OCI-LY1 (cell line): ENCODE results near the gene NFIA.

Experiments used
- H2AFZ ChIP-seq: fragments of 200-600 bp; sonication (generic), shearing (Covaris generic); 2 replicates; pipeline ENCODE4 v1.6.0; 2014; ENCODE audit warnings: antibody characterized with exemption, mild to moderate bottlenecking, low read length
- H3F3A ChIP-seq: fragments of 200-600 bp; sonication (generic), shearing (Covaris generic); 2 replicates; pipeline ENCODE4 v1.6.0; 2014; ENCODE audit warnings: mild to moderate bottlenecking, antibody characterized with exemption, low read length, moderate library complexity; ENCODE audit not compliant: insufficient read depth
- H3K27ac ChIP-seq: fragments of 200-600 bp; sonication (generic); 2 replicates; pipeline ENCODE4 v1.5.1; 2014; ENCODE audit warnings: low read length, mixed run types, mild to moderate bottlenecking, low read depth; ENCODE audit not compliant: poor library complexity, severe bottlenecking
- H3K27me3 ChIP-seq: fragments of 200-600 bp; sonication (generic); 2 replicates; pipeline ENCODE4 v1.6.0; 2014; ENCODE audit warnings: antibody characterized with exemption, mild to moderate bottlenecking, low read length, moderate library complexity; ENCODE audit not compliant: insufficient read depth
- H3K36me3 ChIP-seq: fragments of 200-600 bp; sonication (generic); 2 replicates; pipeline ENCODE4 v1.6.1; 2014; ENCODE audit warnings: mild to moderate bottlenecking, antibody characterized with exemption, low read length, moderate library complexity, mixed read lengths; ENCODE audit not compliant: insufficient read depth
- H3K4me1 ChIP-seq: fragments of 200-600 bp; sonication (generic); 2 replicates; pipeline ENCODE4 v1.5.1; 2014; ENCODE audit warnings: mild to moderate bottlenecking, low read length, moderate library complexity; ENCODE audit not compliant: insufficient read depth, severe bottlenecking
- H3K4me2 ChIP-seq: fragments of 200-600 bp; sonication (generic), shearing (Covaris generic); 2 replicates; pipeline ENCODE4 v1.6.1; 2014; ENCODE audit warnings: low read length
- H3K4me3 ChIP-seq: fragments of 200-600 bp; sonication (generic); 2 replicates; pipeline ENCODE4 v1.5.1; 2014; ENCODE audit warnings: low read length, low read depth, mild to moderate bottlenecking, mixed read lengths; ENCODE audit not compliant: poor library complexity, severe bottlenecking
- H3K79me2 ChIP-seq: fragments of 200-600 bp; shearing (Covaris generic); 2 replicates; pipeline ENCODE4 v1.6.1; 2016; ENCODE audit warnings: mixed run types, low read length, mixed read lengths; ENCODE audit not compliant: insufficient read depth
- H3K9ac ChIP-seq: fragments of 200-600 bp; sonication (generic), shearing (Covaris generic); 2 replicates; pipeline ENCODE4 v1.6.1; 2014; ENCODE audit warnings: mild to moderate bottlenecking, low read length, mixed read lengths
- H3K9me2 ChIP-seq: fragments of 200-600 bp; sonication (generic), shearing (Covaris generic); 2 replicates; pipeline ENCODE4 v1.6.1; 2014; ENCODE audit warnings: low read depth, mild to moderate bottlenecking, low read length, mixed read lengths
- H3K9me3 ChIP-seq: fragments of 200-600 bp; shearing (Covaris generic); 2 replicates; pipeline ENCODE4 v1.6.1; 2014; ENCODE audit warnings: low read length, mixed read lengths
- H4K20me1 ChIP-seq: fragments of 200-600 bp; sonication (generic), shearing (Covaris generic); 2 replicates; pipeline ENCODE4 v1.6.0; 2016; ENCODE audit warnings: mild to moderate bottlenecking, low read length; ENCODE audit not compliant: insufficient read depth
- EZH2 ChIP-seq: fragments of 200-600 bp; sonication (generic), shearing (Covaris generic); IDR thresholded peaks from 2 replicates; pipeline ENCODE4 v1.8.0; 2017; ENCODE audit warnings: borderline replicate concordance, mixed run types, mild to moderate bottlenecking, antibody characterized with exemption, low read length, moderate library complexity, mixed read lengths
- TF ChIP-seq, protein P1 (sequence below): fragments of 200-600 bp; sonication (generic), shearing (Covaris generic); IDR thresholded peaks from 2 replicates; pipeline ENCODE4 v1.5.1; 2017; ENCODE audit warnings: mild to moderate bottlenecking, antibody characterized with exemption, low read length, moderate library complexity, mixed read lengths

NFIA gene

DNA sequence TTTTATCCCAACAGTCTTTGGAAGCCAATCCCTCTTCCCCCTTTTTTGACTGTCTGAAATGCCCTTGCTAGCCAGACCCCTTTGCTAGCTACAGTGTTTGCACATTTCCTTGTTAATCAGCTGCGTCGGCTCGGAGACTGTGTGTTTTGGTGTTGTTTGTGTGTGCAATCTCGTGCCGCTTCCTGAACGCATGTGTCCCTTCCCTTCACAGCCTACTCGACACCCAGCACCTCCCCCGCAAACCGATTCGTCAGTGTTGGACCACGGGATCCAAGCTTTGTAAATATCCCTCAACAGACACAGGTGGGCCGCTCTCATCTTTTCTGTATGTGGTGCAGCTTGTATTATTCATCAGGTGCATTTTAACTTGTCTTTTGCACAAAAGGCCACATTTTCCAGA lies 343.9 kb downstream of the NFIA start:
- 0 out of 2 replicates have a peak, but pooled peaks cover 5% of the 10 kb centered on the region for H3K36me3 ChIP-seq
- no peaks in the 10 kb centered on the region for H3F3A ChIP-seq
- no peaks in the 10 kb centered on the region for H3K4me1 ChIP-seq
- H3K9me2 ChIP-seq: no peaks in the 10 kb centered on the region
- H3K27ac ChIP-seq: no peak overlapping the region
- TF ChIP-seq, protein P1, sequence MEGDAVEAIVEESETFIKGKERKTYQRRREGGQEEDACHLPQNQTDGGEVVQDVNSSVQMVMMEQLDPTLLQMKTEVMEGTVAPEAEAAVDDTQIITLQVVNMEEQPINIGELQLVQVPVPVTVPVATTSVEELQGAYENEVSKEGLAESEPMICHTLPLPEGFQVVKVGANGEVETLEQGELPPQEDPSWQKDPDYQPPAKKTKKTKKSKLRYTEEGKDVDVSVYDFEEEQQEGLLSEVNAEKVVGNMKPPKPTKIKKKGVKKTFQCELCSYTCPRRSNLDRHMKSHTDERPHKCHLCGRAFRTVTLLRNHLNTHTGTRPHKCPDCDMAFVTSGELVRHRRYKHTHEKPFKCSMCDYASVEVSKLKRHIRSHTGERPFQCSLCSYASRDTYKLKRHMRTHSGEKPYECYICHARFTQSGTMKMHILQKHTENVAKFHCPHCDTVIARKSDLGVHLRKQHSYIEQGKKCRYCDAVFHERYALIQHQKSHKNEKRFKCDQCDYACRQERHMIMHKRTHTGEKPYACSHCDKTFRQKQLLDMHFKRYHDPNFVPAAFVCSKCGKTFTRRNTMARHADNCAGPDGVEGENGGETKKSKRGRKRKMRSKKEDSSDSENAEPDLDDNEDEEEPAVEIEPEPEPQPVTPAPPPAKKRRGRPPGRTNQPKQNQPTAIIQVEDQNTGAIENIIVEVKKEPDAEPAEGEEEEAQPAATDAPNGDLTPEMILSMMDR: no peak
- no peak for TF ChIP-seq EZH2
- H3K27me3 ChIP-seq: no peaks in the 10 kb centered on the region
- H3K9me3 ChIP-seq: no peaks in the 10 kb centered on the region
- H3K9ac ChIP-seq: no peak overlapping the region
- H3K79me2 ChIP-seq: no peaks in the 10 kb centered on the region
- no peaks in the 10 kb centered on the region for H4K20me1 ChIP-seq
- H3K4me3 ChIP-seq: no peak overlapping the region
- no peak overlapping the region for H3K4me2 ChIP-seq
- H2AFZ ChIP-seq: no peak overlapping the region

DNA sequence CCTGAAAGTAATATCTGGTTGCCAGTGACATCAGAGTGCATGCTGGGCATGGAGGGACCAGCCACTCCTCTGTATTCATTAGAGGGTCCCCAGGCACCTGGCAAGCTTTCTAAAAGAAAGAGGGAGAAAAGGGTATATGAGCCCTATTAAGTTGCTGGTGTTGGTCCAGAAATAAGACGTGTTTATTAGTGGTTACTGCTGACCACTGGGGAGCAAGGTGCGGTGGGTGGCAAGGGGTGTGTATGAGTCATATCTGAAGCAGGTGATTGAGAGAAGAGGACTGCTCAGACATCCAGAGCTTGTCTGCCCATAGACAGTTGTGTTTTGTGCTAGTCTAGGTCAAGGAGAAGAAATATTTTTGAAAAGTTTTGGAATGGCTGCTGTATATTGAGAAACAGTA lies 344.5 kb downstream of the NFIA start:
- no peak overlapping the region for H3K4me2 ChIP-seq
- H3K9me3 ChIP-seq: no peaks in the 10 kb centered on the region
- TF ChIP-seq EZH2: no peak
- TF ChIP-seq, protein P1: no peak
- H3K27me3 ChIP-seq: no peaks in the 10 kb centered on the region
- no peak overlapping the region for H2AFZ ChIP-seq
- no peak overlapping the region for H3K4me3 ChIP-seq
- H3K27ac ChIP-seq: no peak overlapping the region
- H3K9ac ChIP-seq: no peak overlapping the region
- no peaks in the 10 kb centered on the region for H3K4me1 ChIP-seq
- H3K79me2 ChIP-seq: no peaks in the 10 kb centered on the region
- H3F3A ChIP-seq: no peaks in the 10 kb centered on the region
- 0 out of 2 replicates have a peak, but pooled peaks cover 5% of the 10 kb centered on the region for H3K36me3 ChIP-seq
- no peaks in the 10 kb centered on the region for H3K9me2 ChIP-seq
- no peaks in the 10 kb centered on the region for H4K20me1 ChIP-seq

DNA sequence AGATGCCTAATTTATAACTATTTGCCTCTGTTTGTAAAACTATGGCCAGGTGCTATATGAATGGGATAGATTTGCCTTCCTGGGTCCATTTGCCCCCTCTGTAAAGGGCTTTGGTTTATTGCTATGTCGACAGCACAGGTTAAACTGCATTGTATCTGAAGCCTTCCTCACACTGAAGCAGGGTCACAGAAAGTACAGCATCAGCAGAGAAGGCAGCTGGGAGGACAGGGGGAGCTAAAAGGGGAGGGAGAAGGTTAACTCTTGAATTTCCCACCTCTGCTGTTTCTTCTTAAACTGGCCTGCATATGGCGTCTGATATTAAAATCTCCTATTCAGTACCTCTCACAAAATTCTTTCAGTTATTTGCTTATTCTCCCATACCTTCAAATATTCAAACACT lies 345.1 kb downstream of the NFIA start:
- Histone ChIP-seq H3K9me3 (no peaks in the 10 kb centered on the region), H3K4me3 (no peak overlapping the region), H3K27ac (no peak overlapping the region), H3K4me2 (no peak overlapping the region), H3F3A (no peaks in the 10 kb centered on the region), H2AFZ (no peak overlapping the region), H3K9ac (no peak overlapping the region), H3K9me2 (no peaks in the 10 kb centered on the region), H3K36me3 (no peaks in the 10 kb centered on the region), H3K79me2 (no peaks in the 10 kb centered on the region), H3K4me1 (no peaks in the 10 kb centered on the region), H4K20me1 (no peaks in the 10 kb centered on the region), H3K27me3 (no peaks in the 10 kb centered on the region)
- TF ChIP-seq, protein P1: no peak
- TF ChIP-seq EZH2: no peak
